Parathyroid adenoma (tissue), 2 donors: ENCODE measurements around the gene NDUFS1.

ENCODE experiments used
- H2AFZ ChIP-seq: fragments of 300-600 bp; sonication (generic); one replicate; pipeline ENCODE4 v1.7.0; 2017; ENCODE audit warnings: antibody characterized with exemption, mild to moderate bottlenecking
- H3K27ac ChIP-seq: fragments of 300-600 bp; sonication (generic); one replicate; pipeline ENCODE4 v1.7.0; 2017
- H3K27me3 ChIP-seq: fragments of 300-600 bp; sonication (generic); one replicate; pipeline ENCODE4 v1.7.0; 2017; ENCODE audit warnings: low read length; ENCODE audit not compliant: control insufficient read depth, insufficient read depth
- H3K36me3 ChIP-seq: fragments of 300-600 bp; sonication (generic); one replicate; pipeline ENCODE4 v1.7.0; 2017; ENCODE audit warnings: low read length; ENCODE audit not compliant: control insufficient read depth, insufficient read depth
- H3K4me1 ChIP-seq: fragments of 300-600 bp; sonication (generic); one replicate; pipeline ENCODE4 v1.7.0; 2017; ENCODE audit warnings: control low read depth
- H3K4me2 ChIP-seq: fragments of 300-600 bp; sonication (generic); one replicate; pipeline ENCODE4 v1.7.0; 2017; ENCODE audit warnings: low read length
- H3K4me3 ChIP-seq: fragments of 300-600 bp; sonication (generic); one replicate; pipeline ENCODE4 v1.7.0; 2017; ENCODE audit warnings: low read depth, low read length
- H3K79me2 ChIP-seq: fragments of 300-600 bp; sonication (generic); one replicate; pipeline ENCODE4 v1.7.0; 2017; ENCODE audit warnings: control low read depth
- H3K9ac ChIP-seq: fragments of 300-600 bp; sonication (generic); one replicate; pipeline ENCODE4 v1.7.0; 2017; ENCODE audit warnings: mild to moderate bottlenecking
- H3K9me3 ChIP-seq: fragments of 300-600 bp; sonication (generic); one replicate; pipeline ENCODE4 v1.7.0; 2017; ENCODE audit warnings: low read length; ENCODE audit not compliant: control insufficient read depth
- CTCF ChIP-seq: fragments of 300-600 bp; sonication (generic); IDR thresholded peaks from one replicate; pipeline ENCODE4 v1.7.0; 2017; ENCODE audit warnings: antibody characterized with exemption, mild to moderate bottlenecking
- donor health status: primary hyperparathyroidism.

Gene NDUFS1

GRCh38 chr2:206075113-206075512, 84.1 kb downstream of the NDUFS1 start:
- Histone ChIP-seq H3K79me2 (peaks cover 41% of the 10 kb centered on the region), H3K9ac (no peak overlapping the region), H3K9me3 (no peaks in the 10 kb centered on the region), H2AFZ (no peak overlapping the region), H3K4me1 (no peaks in the 10 kb centered on the region), H3K4me2 (no peak overlapping the region), H3K27me3 (no peaks in the 10 kb centered on the region), H3K4me3 (no peak overlapping the region), H3K27ac (no peak overlapping the region), H3K36me3 (no peaks in the 10 kb centered on the region)
- TF ChIP-seq CTCF = no peak

- Histone ChIP-seq H3K79me2 (peaks cover 43% of the 10 kb centered on the region), H3K4me3 (no peak overlapping the region), H3K4me2 (no peak overlapping the region), H3K9me3 (no peaks in the 10 kb centered on the region), H3K36me3 (no peaks in the 10 kb centered on the region), H2AFZ (no peak overlapping the region), H3K27ac (no peak overlapping the region), H3K9ac (no peak overlapping the region), H3K27me3 (no peaks in the 10 kb centered on the region), H3K4me1 (no peaks in the 10 kb centered on the region)
- no peak for TF ChIP-seq CTCF
Measured at GRCh38 chr2:206071807-206072206, 87.4 kb downstream of the NDUFS1 start.

- H3K27me3 ChIP-seq = no peaks in the 10 kb centered on the region
- no peaks in the 10 kb centered on the region for H3K4me1 ChIP-seq
- no peak overlapping the region for H2AFZ ChIP-seq
- H3K4me2 ChIP-seq = no peak overlapping the region
- H3K9me3 ChIP-seq = no peaks in the 10 kb centered on the region
- no peak for TF ChIP-seq CTCF
- H3K9ac ChIP-seq = no peak overlapping the region
- no peak overlapping the region for H3K27ac ChIP-seq
- H3K36me3 ChIP-seq = no peaks in the 10 kb centered on the region
- peaks cover 44% of the 10 kb centered on the region for H3K79me2 ChIP-seq
- no peak overlapping the region for H3K4me3 ChIP-seq
Measured at GRCh38 chr2:206069417-206069816, 89.8 kb downstream of the NDUFS1 start.

- Histone ChIP-seq H3K9me3 (no peaks in the 10 kb centered on the region), H3K4me1 (no peaks in the 10 kb centered on the region), H2AFZ (no peak overlapping the region), H3K27ac (no peak overlapping the region), H3K36me3 (no peaks in the 10 kb centered on the region), H3K79me2 (peaks cover 34% of the 10 kb centered on the region), H3K4me2 (no peak overlapping the region), H3K4me3 (no peak overlapping the region), H3K27me3 (no peaks in the 10 kb centered on the region), H3K9ac (no peak overlapping the region)
- no peak for TF ChIP-seq CTCF
Measured at GRCh38 chr2:206068207-206068606, 91.0 kb downstream of the NDUFS1 start.
